Large intestine (tissue), 3 donors: Measurements from ENCODE around the gene PLA2R1. TPM values are rescaled to one million over a fixed set of nuclear protein-coding genes. Genes with fewer than 3 reads are reported as not detected.

Experiments
- DNase-seq, 2 donors: peaks; one replicate each; pipeline versions ENCODE4 v3.0.0 to v3.0.0-alpha.2; 2013
- H3K27ac ChIP-seq: one replicate; pipeline ENCODE4 v1.5.1; 2013; ENCODE audit warnings: low read length
- H3K27me3 ChIP-seq: 2 replicates; pipeline ENCODE4 v1.6.1; 2013; ENCODE audit warnings: low read length; ENCODE audit not compliant: control insufficient read depth, insufficient read depth
- H3K36me3 ChIP-seq: 2 replicates; pipeline ENCODE4 v1.6.1; 2013; ENCODE audit warnings: low read length; ENCODE audit not compliant: control insufficient read depth, insufficient read depth
- H3K4me1 ChIP-seq: one replicate; pipeline ENCODE4 v1.6.1; 2013; ENCODE audit warnings: low read length; ENCODE audit not compliant: control insufficient read depth, insufficient read depth
- H3K4me3 ChIP-seq: one replicate; pipeline ENCODE4 v1.5.1; 2013; ENCODE audit warnings: low read length
- H3K9me3 ChIP-seq: one replicate; pipeline ENCODE4 v1.6.1; 2013; ENCODE audit warnings: mild to moderate bottlenecking, low read depth, low read length, moderate library complexity; ENCODE audit not compliant: control insufficient read depth
- WGBS: methylation state at CpG from one replicate; pipeline ENCODE4 v1.1.5; 2013; ENCODE audit warnings: low lambda C conversion rate; ENCODE audit not compliant: insufficient coverage; 5-methylcytosine and 5-hydroxymethylcytosine counted together
- polyA plus RNA-seq: library from polyadenylated mRNA; unstranded; fragments of 120-200 nt; gene quantifications from one replicate; pipeline ENCODE4 v1.2.1, GENCODE V29; 2013

The PLA2R1 gene
- polyA plus RNA-seq, 1 donor, result 18.4 TPM

- Histone ChIP-seq H3K4me1 (no peaks in the 10 kb centered on the region), H3K27ac (no peak overlapping the region), H3K27me3 (no peaks in the 10 kb centered on the region), H3K4me3 (no peak overlapping the region), H3K36me3 (no peaks in the 10 kb centered on the region), H3K9me3 (peaks cover 34% of the 10 kb centered on the region)
- no peak for DNase-seq
Measured at GRCh38 chr2:160091381-160091780, 29.0 kb upstream of the PLA2R1 start.

GRCh38 chr2:160087854-160088745 is 25.7 kb upstream of the PLA2R1 start:
- DNase-seq, result no peak
- Histone ChIP-seq H3K4me3 (no peak overlapping the region), H3K36me3 (no peaks in the 10 kb centered on the region), H3K4me1 (no peaks in the 10 kb centered on the region), H3K27me3 (no peaks in the 10 kb centered on the region), H3K27ac (no peak overlapping the region), H3K9me3 (peaks cover 33% of the 10 kb centered on the region)
- WGBS, result no CpG with 5 or more reads among the region's 4 CpGs

- peaks cover 28% of the 10 kb centered on the region for H3K9me3 ChIP-seq
- WGBS, result no CpG with 5 or more reads among the region's 3 CpGs
Measured at GRCh38 chr2:160085662-160086061, 23.2 kb upstream of the PLA2R1 start.

GRCh38 chr2:160077912-160078810 is 15.7 kb upstream of the PLA2R1 start:
- peak; percentile 80 to 94 for DNase-seq
- Histone ChIP-seq H3K4me1 (peaks cover 50% of the 10 kb centered on the region), H3K4me3 (no peak overlapping the region), H3K9me3 (no peaks in the 10 kb centered on the region), H3K27ac (peak overlapping the region; percentile 81), H3K36me3 (no peaks in the 10 kb centered on the region), H3K27me3 (no peaks in the 10 kb centered on the region)
- no CpG with 5 or more reads among the region's 4 CpGs for WGBS

More at GRCh38 chr2:160085662-160086061, 23.2 kb upstream of the PLA2R1 start:
- Histone ChIP-seq H3K4me1 (no peaks in the 10 kb centered on the region), H3K4me3 (no peak overlapping the region), H3K27ac (no peak overlapping the region), H3K36me3 (no peaks in the 10 kb centered on the region), H3K27me3 (no peaks in the 10 kb centered on the region)
- DNase-seq, result no peak

GRCh38 chr2:160076914-160077313 is 14.5 kb upstream of the PLA2R1 start:
- no peak for DNase-seq
- H3K27ac ChIP-seq, result peak overlapping the region; percentile 81
- H3K4me1 ChIP-seq, result peaks cover 50% of the 10 kb centered on the region

GRCh38 chr2:160076241-160076640 is 13.8 kb upstream of the PLA2R1 start:
- no peaks in the 10 kb centered on the region for H3K36me3 ChIP-seq
- peaks cover 50% of the 10 kb centered on the region for H3K4me1 ChIP-seq
- H3K4me3 ChIP-seq, result no peak overlapping the region
- DNase-seq, result peak in 1 of 2 donors; percentile 84
- WGBS, result no CpG with 5 or more reads among the region's 2 CpGs
- H3K27ac ChIP-seq, result peak overlapping the region; percentile 81
- H3K9me3 ChIP-seq, result no peaks in the 10 kb centered on the region
- H3K27me3 ChIP-seq, result no peaks in the 10 kb centered on the region

More at GRCh38 chr2:160076914-160077313, 14.5 kb upstream of the PLA2R1 start:
- H3K9me3 ChIP-seq, result no peaks in the 10 kb centered on the region
- H3K27me3 ChIP-seq, result no peaks in the 10 kb centered on the region
- no peak overlapping the region for H3K4me3 ChIP-seq
- no CpG with 5 or more reads among the region's 4 CpGs for WGBS
- no peaks in the 10 kb centered on the region for H3K36me3 ChIP-seq

- H3K27ac ChIP-seq, result peak overlapping the region; percentile 59
- H3K4me3 ChIP-seq, result no peak overlapping the region
- H3K4me1 ChIP-seq, result peaks cover 50% of the 10 kb centered on the region
- WGBS, result no CpG with 5 or more reads among the region's 5 CpGs
- H3K9me3 ChIP-seq, result no peaks in the 10 kb centered on the region
- peak in 1 of 2 donors; percentile 64 for DNase-seq
- H3K36me3 ChIP-seq, result no peaks in the 10 kb centered on the region
- no peaks in the 10 kb centered on the region for H3K27me3 ChIP-seq
Measured at GRCh38 chr2:160075171-160075570, 12.8 kb upstream of the PLA2R1 start.

- H3K27ac ChIP-seq, result peak overlapping the region; percentile 59
- WGBS, result 100% methylated on average over 1 of the region's 2 CpGs
- DNase-seq, result peak in 1 of 2 donors; percentile 69
Measured at GRCh38 chr2:160073284-160073888, 11.0 kb upstream of the PLA2R1 start.

GRCh38 chr2:160068906-160069305 is 6.5 kb upstream of the PLA2R1 start:
- WGBS, result 92% methylated on average over 2 of the region's 2 CpGs
- Histone ChIP-seq H3K9me3 (no peaks in the 10 kb centered on the region), H3K4me1 (peaks cover 21% of the 10 kb centered on the region), H3K27ac (no peak overlapping the region), H3K4me3 (no peak overlapping the region), H3K36me3 (no peaks in the 10 kb centered on the region), H3K27me3 (no peaks in the 10 kb centered on the region)
- DNase-seq, result no peak

More at GRCh38 chr2:160073284-160073888, 11.0 kb upstream of the PLA2R1 start:
- no peaks in the 10 kb centered on the region for H3K27me3 ChIP-seq
- no peaks in the 10 kb centered on the region for H3K9me3 ChIP-seq
- no peaks in the 10 kb centered on the region for H3K36me3 ChIP-seq
- H3K4me1 ChIP-seq, result peaks cover 44% of the 10 kb centered on the region
- H3K4me3 ChIP-seq, result no peak overlapping the region

- DNase-seq, result peak in 1 of 2 donors; percentile 66
- H3K9me3 ChIP-seq, result no peaks in the 10 kb centered on the region
- H3K36me3 ChIP-seq, result no peaks in the 10 kb centered on the region
- no peak overlapping the region for H3K4me3 ChIP-seq
- H3K4me1 ChIP-seq, result peaks cover 34% of the 10 kb centered on the region
- WGBS, result 100% methylated on average over 1 of the region's 1 CpG
- H3K27me3 ChIP-seq, result no peaks in the 10 kb centered on the region
- peak overlapping the region; percentile 76 for H3K27ac ChIP-seq
Measured at GRCh38 chr2:160064916-160065315, 2.5 kb upstream of the PLA2R1 start.
